Psoas muscle (tissue), 8 donors: Measurements from ENCODE around the gene GPR63. TPM values are rescaled to one million over a fixed set of nuclear protein-coding genes. Genes with fewer than 3 reads are reported as not detected.

ENCODE experiments used
- ATAC-seq, 4 donors: fragments of 200-7000 bp; cut with Tn5 transposase; one replicate each; pipeline ENCODE4 v1.9.1; 2020; ENCODE audit warnings: moderate library complexity in 3 of 4, mild to moderate bottlenecking in 2 of 4
- DNase-seq, 2 donors: peaks; one replicate each; pipeline ENCODE4 v3.0.0-alpha.2; 2020
- H3K27ac ChIP-seq: fragments of 200-600 bp; one replicate; pipeline ENCODE4 v1.8.0; 2022
- H3K27me3 ChIP-seq, 3 donors: fragments of 200-600 bp in 1 of 3; one replicate each; pipeline versions ENCODE4 v1.6.1 to v1.8.0; 2013 to 2022; ENCODE audit warnings: low read length in 2 of 3, mild to moderate bottlenecking in 2 of 3, moderate library complexity in 1 of 3; ENCODE audit not compliant: insufficient read depth in 3 of 3
- H3K36me3 ChIP-seq, 2 donors: fragments of 200-600 bp in 1 of 2; one replicate each; pipeline versions ENCODE4 v1.6.1 to v1.8.0; 2013 to 2022; ENCODE audit warnings: low read depth in 1 of 2, mild to moderate bottlenecking in 1 of 2, moderate library complexity in 1 of 2; ENCODE audit not compliant: insufficient read depth in 1 of 2
- H3K4me1 ChIP-seq: fragments of 200-600 bp; one replicate; pipeline ENCODE4 v1.8.0; 2022
- H3K4me3 ChIP-seq: fragments of 200-600 bp; one replicate; pipeline ENCODE4 v1.8.0; 2022; ENCODE audit warnings: mild to moderate bottlenecking
- H3K9me3 ChIP-seq: fragments of 200-600 bp; one replicate; pipeline ENCODE4 v1.8.0; 2022
- CTCF ChIP-seq: fragments of 200-600 bp; IDR thresholded peaks from one replicate; pipeline ENCODE4 v1.8.0; 2022; ENCODE audit warnings: antibody characterized with exemption
- WGBS, 3 donors: extraction: QIAGEN DNeasy Blood & Tissue Kit; methylation state at CpG; one replicate each; pipeline versions ENCODE4 v1.1.6 to v1.1.7; 2013; 5-methylcytosine and 5-hydroxymethylcytosine counted together
- intact Hi-C, 2 donors: fragments of 100-400 bp; cut with DNase I; formaldehyde crosslinking; loops; one replicate each; pipeline versions ENCODE4 v1.11.0 to v1.14.2; 2022
- polyA plus RNA-seq, 3 donors: library from polyadenylated mRNA; stranded (reverse); fragments of 200-250 nt; gene quantifications; one replicate each; pipeline ENCODE4 v1.2.3, GENCODE V29; 2013
- total RNA-seq, 4 donors: library from RNA; stranded (reverse); fragmentation: NEBNext Ultra II Directional in 2 of 4; extraction: Animal tissue kit (Norgen Biotek cat#: 25700) in 2 of 4; gene quantifications; one replicate each; pipeline versions ENCODE4 v1.2.1 to v1.2.4, GENCODE V29; 2021 to 2023
- donor health status: healthy with polysubstance abuse.
- donor health status: DM: no; HTN: no; CAD: no; lungs with moderate emphysema.
- donor health status: Bipolar disorder and iron deficiency.
- donor health status: healthy.
- donor health status: DM: yes; HTN: yes; CAD: no.
- donor health status: DM: no; HTN: no; CAD: no.
- donor health status: DM: no; HTN: no; CAD: no.
- donor health status: DM: yes; HTN: yes; CAD: no.

Gene GPR63
- total and polyA plus RNA-seq, 7 donors: 0.03 to 0.13 (median 0.07) TPM; not detected in 1

DNA sequence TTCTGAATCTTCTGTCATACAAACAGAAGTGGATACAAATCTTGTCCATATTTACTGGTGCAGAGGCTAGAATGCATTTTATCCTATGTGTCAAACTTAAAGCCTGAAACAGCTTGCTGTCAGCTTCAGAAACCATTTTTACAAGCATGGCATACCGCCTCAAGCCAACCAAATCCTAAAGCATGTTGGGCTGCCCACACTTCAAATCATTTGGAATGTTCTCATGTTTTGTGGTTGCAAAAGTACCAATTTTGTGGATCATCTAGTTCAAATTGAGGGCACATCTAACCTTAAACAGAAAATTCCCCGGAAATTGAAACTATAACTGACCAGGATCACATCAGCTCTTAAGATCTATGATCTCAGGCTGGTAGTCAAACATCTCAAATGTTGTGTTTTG, 3.2 kb downstream of the GPR63 start:
- H3K27ac ChIP-seq: no peak overlapping the region

GRCh38 chr6:96832780-96833179, 4.5 kb downstream of the GPR63 start:
- DNase-seq (no peak), ATAC-seq (no peak)
- intact Hi-C loops: no loop called here
- H3K36me3 ChIP-seq: no peaks in the 10 kb centered on the region
- H3K4me1 ChIP-seq: peaks cover 8% of the 10 kb centered on the region
- no peak for TF ChIP-seq CTCF
- H3K27me3 ChIP-seq: peaks cover 0 to 27% (median 2%) of the 10 kb centered on the region in 3 donors
- no peak overlapping the region for H3K4me3 ChIP-seq
- 94 to 99% (median 98%) methylated on average over 2 of the region's 2 CpGs for WGBS, 3 donors
- no peak overlapping the region for H3K27ac ChIP-seq
- no peaks in the 10 kb centered on the region for H3K9me3 ChIP-seq

More for the DNA sequence above, 3.2 kb downstream of the GPR63 start:
- DNase-seq: no peak
- Histone ChIP-seq H3K9me3 (no peaks in the 10 kb centered on the region), H3K36me3 (no peaks in the 10 kb centered on the region), H3K4me3 (no peak overlapping the region), H3K27me3 (peaks cover 0 to 33% (median 3%) of the 10 kb centered on the region in 3 donors), H3K4me1 (peaks cover 10% of the 10 kb centered on the region)
- intact Hi-C loops: no loop called here
- 85 to 91% (median 86%) methylated on average over 2 of the region's 2 CpGs for WGBS, 3 donors
- no peak for TF ChIP-seq CTCF
- no peak for ATAC-seq

GRCh38 chr6:96826865-96827264, 10.4 kb downstream of the GPR63 start:
- no peaks in the 10 kb centered on the region for H3K27me3 ChIP-seq
- no peaks in the 10 kb centered on the region for H3K36me3 ChIP-seq
- WGBS, 3 donors: 93 to 100% (median 100%) methylated on average over 1 of the region's 1 CpG
- intact Hi-C loops: no loop called here
- TF ChIP-seq CTCF: no peak
- ATAC-seq: no peak
- no peaks in the 10 kb centered on the region for H3K9me3 ChIP-seq
- H3K4me3 ChIP-seq: no peak overlapping the region
- H3K4me1 ChIP-seq: no peaks in the 10 kb centered on the region
- no peak for DNase-seq
- H3K27ac ChIP-seq: no peak overlapping the region

DNA sequence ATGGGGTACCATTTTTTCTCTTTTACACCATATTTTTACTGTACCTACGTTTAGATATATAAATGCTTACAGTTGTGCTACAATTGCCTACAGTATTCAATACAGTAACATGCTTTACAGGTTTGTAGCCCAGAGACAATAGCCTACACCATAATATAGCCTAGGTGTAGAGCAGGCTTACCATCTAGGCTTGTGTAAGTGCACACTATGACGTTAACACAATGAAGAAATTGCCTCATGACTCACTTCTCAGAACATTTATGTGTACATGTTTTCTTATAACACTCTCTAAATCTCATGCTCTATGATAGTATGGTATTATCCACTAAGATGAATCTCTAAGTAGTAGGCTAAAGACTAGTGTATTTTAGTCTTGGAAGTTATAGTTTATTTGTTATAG, 13.5 kb downstream of the GPR63 start:
- 71 to 81% (median 78%) methylated on average over 2 of the region's 2 CpGs for WGBS, 3 donors
- no peak for DNase-seq
- Histone ChIP-seq H3K27ac (no peak overlapping the region), H3K9me3 (no peaks in the 10 kb centered on the region), H3K4me1 (no peaks in the 10 kb centered on the region), H3K27me3 (no peaks in the 10 kb centered on the region), H3K36me3 (no peaks in the 10 kb centered on the region), H3K4me3 (no peak overlapping the region)
- no peak for TF ChIP-seq CTCF
- intact Hi-C loops: no loop called here
- no peak for ATAC-seq

- ATAC-seq: no peak
- no peaks in the 10 kb centered on the region for H3K4me1 ChIP-seq
- no peaks in the 10 kb centered on the region for H3K27me3 ChIP-seq
- TF ChIP-seq CTCF: no peak
- DNase-seq: no peak
- H3K27ac ChIP-seq: no peak overlapping the region
- no peaks in the 10 kb centered on the region for H3K9me3 ChIP-seq
- 90 to 94% (median 93%) methylated on average over 4 of the region's 4 CpGs for WGBS, 3 donors
- no peak overlapping the region for H3K4me3 ChIP-seq
- H3K36me3 ChIP-seq: no peaks in the 10 kb centered on the region
- intact Hi-C loops: no loop called here
These were observed 16.2 kb downstream of the GPR63 start for GRCh38 chr6:96821034-96821433.
